SIG-M5 (cell line): Measurements from ENCODE around the gene TTK.
"Not testable (repeated sequence)": the region's sequence is repeated elsewhere in the genome, so short reads cannot be mapped to it uniquely, and the experiment has no call there.

ENCODE experiments used
- DNase-seq: peaks from one replicate; lab custom pipeline; 2025; lab: John Stamatoyannopoulos, UW

TTK gene

DNA sequence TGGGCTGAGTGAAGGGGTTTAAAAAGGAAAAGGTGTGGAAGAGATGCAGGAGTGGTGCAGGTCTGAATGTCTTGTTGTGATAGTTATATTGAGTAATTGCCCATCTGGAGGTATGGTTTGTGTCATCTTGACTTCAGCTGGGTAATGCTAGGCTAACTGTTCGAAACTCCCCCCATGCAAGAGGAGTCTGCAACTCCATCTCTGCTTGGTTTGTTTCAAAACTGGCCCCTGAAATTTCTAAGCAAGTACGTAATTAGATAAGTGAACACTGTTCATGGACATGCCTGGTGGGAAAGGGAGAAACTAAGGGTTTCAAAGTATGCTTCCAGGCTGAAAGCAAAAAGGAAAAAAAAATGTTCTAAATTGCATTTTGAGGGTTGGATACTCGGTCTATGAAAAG, 17.1 kb downstream of the TTK start:
- no peak for DNase-seq

DNA sequence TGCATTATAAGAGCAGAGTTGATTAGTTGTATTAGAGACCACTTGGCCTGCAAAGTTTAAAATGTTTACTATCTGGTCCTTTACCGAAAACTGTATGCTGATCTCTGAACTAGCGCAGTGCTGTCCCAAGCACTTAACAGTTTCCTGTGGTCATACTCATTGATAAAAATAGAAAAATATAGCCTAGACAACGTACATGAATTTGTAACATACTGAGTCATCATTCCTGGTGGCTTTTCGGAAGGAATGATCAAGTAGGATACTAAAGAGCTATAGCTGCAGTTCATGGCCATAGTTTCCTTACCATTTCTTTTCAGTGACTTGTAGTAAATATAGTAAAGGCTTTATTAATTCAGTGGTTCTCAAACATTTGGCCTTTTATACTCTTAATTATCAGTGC, 18.4 kb downstream of the TTK start:
- no peak for DNase-seq

DNA sequence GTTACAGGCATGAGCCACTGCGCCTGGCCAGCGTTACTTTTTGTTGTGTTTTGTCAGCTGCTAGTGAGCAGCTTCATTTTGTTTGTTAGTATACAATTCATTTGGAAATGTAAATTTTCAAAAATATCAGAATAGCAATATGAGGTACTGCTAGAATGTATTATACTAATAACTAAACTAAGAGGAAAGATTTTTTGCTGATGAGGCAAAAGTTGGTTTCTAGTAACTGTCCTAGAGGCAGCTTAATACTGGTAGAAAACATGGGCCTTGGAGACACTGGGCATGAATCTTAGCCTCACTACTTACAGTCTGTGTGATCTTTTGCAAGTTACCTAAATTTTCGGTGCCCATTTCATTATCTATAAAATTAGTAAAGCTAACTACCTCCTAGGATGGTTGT, 24.1 kb downstream of the TTK start:
- no peak for DNase-seq

DNA sequence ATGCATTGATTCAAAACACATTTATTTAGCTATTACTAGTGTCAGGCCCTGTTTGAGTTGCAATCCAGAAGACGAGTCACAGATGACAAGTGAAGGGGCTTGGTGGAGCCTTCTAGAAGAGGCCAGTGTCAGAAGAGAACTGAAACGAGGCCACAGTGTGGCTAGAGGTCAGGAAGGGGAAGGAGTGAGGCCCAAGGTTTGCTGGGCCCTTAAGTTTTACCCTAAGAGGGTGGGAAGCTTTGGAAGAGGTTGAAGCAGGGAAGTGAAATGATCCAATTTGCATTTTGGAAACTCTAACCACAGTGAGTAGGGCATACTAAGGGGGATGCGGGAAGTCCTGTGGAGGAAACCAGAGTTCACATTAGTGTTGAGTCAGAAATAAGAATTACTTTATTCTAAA, 25.0 kb downstream of the TTK start:
- no peak for DNase-seq

DNA sequence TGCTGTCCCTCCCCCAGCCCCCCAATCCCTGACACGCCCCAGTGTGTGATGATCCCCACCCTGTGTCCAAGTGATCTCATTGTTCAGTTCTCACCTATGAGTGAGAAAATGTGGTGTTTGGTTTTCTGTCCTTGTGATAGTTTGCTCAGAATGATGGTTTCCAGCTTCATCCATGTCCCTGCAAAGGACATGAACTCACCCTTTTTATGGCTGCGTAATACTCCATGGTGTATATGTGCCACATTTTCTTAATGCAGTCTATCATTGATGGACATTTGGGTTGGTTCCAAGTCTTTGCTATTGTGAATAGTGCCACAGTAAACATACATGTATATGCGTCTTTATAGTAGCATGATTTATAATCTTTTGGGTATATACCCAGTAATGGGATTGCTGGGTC, 43.8 kb downstream of the TTK start:
- DNase-seq, result not testable (repeated sequence)

DNA sequence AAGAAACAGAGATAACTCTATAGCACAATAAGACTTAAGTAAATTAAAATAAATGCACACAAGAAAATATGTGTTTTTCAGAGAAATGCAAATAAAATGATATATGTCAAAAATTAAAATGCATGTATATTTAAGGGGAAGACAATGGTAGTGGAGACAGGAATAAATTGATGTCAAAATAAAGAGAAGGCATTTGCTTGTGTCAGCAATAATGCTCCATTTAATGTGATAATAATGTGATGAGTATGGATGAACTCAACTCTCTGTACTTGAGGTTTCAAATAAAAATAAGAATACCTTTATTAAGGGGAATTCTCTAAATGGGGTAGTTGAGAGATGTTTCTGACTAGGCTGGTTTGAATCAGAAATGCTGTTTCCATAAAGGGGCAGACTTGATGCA, 56.3 kb downstream of the TTK start:
- DNase-seq, result no peak

DNA sequence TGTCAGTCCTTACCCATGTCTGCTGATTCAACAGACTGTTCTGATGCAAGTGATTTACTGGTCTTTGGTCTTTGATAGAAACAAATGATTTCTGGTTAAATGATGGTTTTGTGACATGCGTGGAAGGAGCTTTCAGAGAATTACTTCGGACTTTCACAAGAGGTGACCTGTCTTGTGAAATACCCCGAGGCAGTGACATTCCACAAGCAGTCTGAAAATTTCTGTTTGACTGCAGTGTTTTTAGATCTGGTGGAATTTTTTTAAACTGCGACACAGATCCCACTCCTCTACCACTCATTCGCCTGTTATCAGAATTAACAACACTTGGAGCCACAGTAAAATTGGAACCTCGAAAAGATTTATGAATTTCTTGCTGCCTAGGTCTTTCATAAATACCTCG, 63.7 kb downstream of the TTK start:
- not testable (repeated sequence) for DNase-seq

DNA sequence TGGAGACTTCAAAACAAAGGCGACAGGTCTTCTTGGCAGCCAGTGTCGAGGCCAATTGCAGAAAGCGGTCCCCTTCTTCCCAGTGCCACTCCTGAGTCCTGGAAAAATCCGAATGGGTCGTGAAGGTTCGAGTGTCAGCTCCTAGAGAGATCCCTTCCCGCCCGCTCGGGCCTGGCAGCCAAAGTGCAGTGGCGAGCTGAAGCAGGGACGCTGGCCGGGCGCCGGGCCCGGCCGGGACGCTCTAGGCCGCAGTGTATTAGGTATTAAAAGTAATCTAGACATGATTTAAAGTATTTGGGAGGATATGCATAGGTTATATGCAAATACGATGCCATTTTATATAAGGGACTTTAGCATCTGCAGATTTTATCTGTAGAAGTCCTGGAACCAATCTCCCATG, 66.0 kb downstream of the TTK start:
- not testable (repeated sequence) for DNase-seq

DNA sequence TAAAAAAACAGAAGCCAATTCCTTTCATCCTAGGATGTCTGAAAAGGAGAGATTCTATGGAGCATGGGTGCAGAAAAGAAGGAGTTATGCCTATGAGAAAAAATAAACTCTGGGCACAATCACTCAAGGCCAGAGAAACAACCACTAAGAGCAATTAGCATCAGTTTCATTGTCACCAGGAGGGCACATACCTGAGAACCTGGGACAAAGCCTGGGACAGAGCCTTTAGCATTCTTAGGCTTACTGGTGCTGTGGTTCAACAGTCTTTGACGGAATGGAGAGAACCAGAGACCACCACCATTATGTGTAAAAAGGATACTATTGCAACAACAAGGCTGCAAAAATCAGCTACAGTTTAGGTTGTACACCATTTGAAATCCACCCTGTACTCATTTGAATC, 72.6 kb downstream of the TTK start:
- DNase-seq, result no peak

DNA sequence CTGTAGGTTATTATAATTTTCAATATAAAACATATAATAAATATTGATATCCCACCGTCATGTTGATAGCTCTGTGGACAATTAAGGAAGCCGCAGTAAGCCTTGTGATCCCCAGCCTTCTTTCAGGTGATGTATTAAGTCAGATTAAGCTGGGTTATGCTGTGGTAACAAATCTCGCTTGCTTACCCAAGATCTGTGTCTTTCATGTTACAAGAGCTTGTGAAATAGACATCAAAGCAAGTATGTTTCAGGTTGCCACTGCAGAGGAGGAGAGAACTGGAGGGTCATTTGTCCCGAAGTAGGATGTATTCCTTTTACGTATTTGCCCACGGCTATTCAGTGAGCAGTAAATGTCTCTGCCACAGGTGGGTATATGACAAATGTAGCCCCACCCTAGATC, 84.2 kb downstream of the TTK start:
- DNase-seq, result no peak

DNA sequence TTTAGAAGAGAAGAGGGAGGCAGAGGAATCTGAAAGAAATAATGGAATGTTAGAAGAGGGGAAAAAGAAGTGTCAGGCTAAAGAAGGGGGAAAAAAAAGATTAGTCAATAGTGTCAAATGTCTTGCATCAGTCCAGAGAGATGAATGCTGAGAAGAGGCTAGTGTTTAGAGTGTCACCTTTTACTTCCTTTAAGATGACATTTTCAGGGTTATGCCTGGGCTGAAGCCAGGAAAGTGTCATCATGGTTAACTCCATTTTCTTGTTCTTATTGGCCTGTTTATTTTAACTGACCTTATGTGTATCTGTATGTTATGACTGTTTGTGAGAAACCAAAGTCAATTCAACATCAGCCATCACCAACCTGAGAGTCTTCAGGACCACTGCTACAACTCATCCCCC, 87.1 kb downstream of the TTK start:
- no peak for DNase-seq
